ENCODE results near the gene ACYP1. TPM values are rescaled to one million over a fixed set of nuclear protein-coding genes. Genes with fewer than 3 reads are reported as not detected.

ACYP1 gene
- total RNA-seq, 1 donor from 2014 or later: 15.3 TPM

GRCh38 chr14:75047506-75047905 is 16.3 kb downstream of the ACYP1 start:
- Histone ChIP-seq H3K36me3 (no peaks in the 10 kb centered on the region), H3K4me3 (no peak overlapping the region), H3K9me3 (no peaks in the 10 kb centered on the region), H3K27me3 (no peaks in the 10 kb centered on the region), H3K4me1 (peaks cover 25% of the 10 kb centered on the region), H3K27ac (no peak overlapping the region)
- no peak for TF ChIP-seq CTCF (IDR thresholded peaks at IDR 0.05)
- DNase-seq (no peak), ATAC-seq (no peak)
- intact Hi-C loops (cut with DNase I): no loop called here

- intact Hi-C loops (cut with DNase I): no loop called here
- H3K4me1 ChIP-seq: peaks cover 25% of the 10 kb centered on the region
- DNase-seq (no peak), ATAC-seq (no peak)
- H3K4me3 ChIP-seq: no peak overlapping the region
- no peaks in the 10 kb centered on the region for H3K9me3 ChIP-seq
- no peak overlapping the region for H3K27ac ChIP-seq
- H3K27me3 ChIP-seq: no peaks in the 10 kb centered on the region
- no peaks in the 10 kb centered on the region for H3K36me3 ChIP-seq
- TF ChIP-seq CTCF (IDR thresholded peaks at IDR 0.05): no peak
These were observed 16.9 kb downstream of the ACYP1 start for GRCh38 chr14:75046899-75047298.

- DNase-seq (no peak), ATAC-seq (peak; percentile 33)
- no peaks in the 10 kb centered on the region for H3K36me3 ChIP-seq
- H3K27me3 ChIP-seq: no peaks in the 10 kb centered on the region
- H3K27ac ChIP-seq: no peak overlapping the region
- peaks cover 29% of the 10 kb centered on the region for H3K4me1 ChIP-seq
- intact Hi-C loops (cut with DNase I): no loop called here
- TF ChIP-seq CTCF (IDR thresholded peaks at IDR 0.05): no peak
- H3K4me3 ChIP-seq: no peak overlapping the region
- no peaks in the 10 kb centered on the region for H3K9me3 ChIP-seq
These were observed 17.5 kb downstream of the ACYP1 start for GRCh38 chr14:75046275-75046674.

- Histone ChIP-seq H3K27me3 (no peaks in the 10 kb centered on the region), H3K4me3 (peak overlapping the region; percentile 27), H3K27ac (no peak overlapping the region), H3K9me3 (no peaks in the 10 kb centered on the region), H3K36me3 (no peaks in the 10 kb centered on the region), H3K4me1 (peaks cover 25% of the 10 kb centered on the region)
- TF ChIP-seq CTCF (IDR thresholded peaks at IDR 0.05): no peak
- intact Hi-C loops (cut with DNase I): no loop called here
- no peak for DNase-seq
- peak; percentile 24 for ATAC-seq
These were observed 19.1 kb downstream of the ACYP1 start for GRCh38 chr14:75044752-75045151.

GRCh38 chr14:75044322-75044721 is 19.5 kb downstream of the ACYP1 start:
- Histone ChIP-seq H3K4me1 (peaks cover 21% of the 10 kb centered on the region), H3K27me3 (no peaks in the 10 kb centered on the region), H3K9me3 (no peaks in the 10 kb centered on the region), H3K4me3 (peak overlapping the region; percentile 27), H3K27ac (no peak overlapping the region), H3K36me3 (peaks cover under 1% of the 10 kb centered on the region)
- DNase-seq: no peak
- intact Hi-C loops (cut with DNase I): no loop called here
- no peak for ATAC-seq
- no peak for TF ChIP-seq CTCF (IDR thresholded peaks at IDR 0.05)

GRCh38 chr14:75042035-75042434 is 21.8 kb downstream of the ACYP1 start:
- intact Hi-C loops (cut with DNase I): no loop called here
- DNase-seq: no peak
- no peaks in the 10 kb centered on the region for H3K27me3 ChIP-seq
- no peak for ATAC-seq
- H3K9me3 ChIP-seq: no peaks in the 10 kb centered on the region
- no peak overlapping the region for H3K27ac ChIP-seq
- no peak for TF ChIP-seq CTCF (IDR thresholded peaks at IDR 0.05)
- H3K36me3 ChIP-seq: peaks cover 23% of the 10 kb centered on the region
- H3K4me3 ChIP-seq: no peak overlapping the region
- peaks cover 21% of the 10 kb centered on the region for H3K4me1 ChIP-seq

Measured in upper lobe of right lung (tissue), 1 donor.